A549 treated with Mapracorat at 1 μM for 4 hours (cell line): ENCODE data around the gene PTGR2. TPM values are rescaled to one million over a fixed set of nuclear protein-coding genes. Genes with fewer than 3 reads are reported as not detected.

Experiments used
- total RNA-seq: library from RNA; stranded (reverse); fragments of 200-300 nt; extraction: Qiagen RNA extraction; gene quantifications from 5 replicates; pipeline ENCODE4 v1.2.3, GENCODE V29; 2022

The PTGR2 gene
- 7.0 to 10.2 TPM (median 8.4 TPM) in 5 replicates for total RNA-seq

GRCh38 chr14:73851567-73852382 lies at the start of gene PTGR2:
Gene PTGR2, plus strand, starts transcription at chr14:73851831. Its CDS starts 7,032 bp downstream, at chr14:73858863.

GRCh38 chr14:73886449-73887317 lies 35.1 kb downstream of the PTGR2 start, which contains the start of gene ZNF410:
Gene ZNF410, plus strand, starts transcription at chr14:73886859. Its CDS starts 5,317 bp downstream, at chr14:73892176.

Other genes with a start within 250 kb of the PTGR2 start
- not detected in 5 replicates for gene ACOT6, start 239.3 kb upstream of the PTGR2 start, total RNA-seq
- 7.4 to 12.5 TPM (median 10.2 TPM) in 5 replicates for gene DNAL1, start 206.8 kb upstream of the PTGR2 start, total RNA-seq
- gene PNMA1, start 137.4 kb upstream of the PTGR2 start, total RNA-seq, result 56.9 to 62.2 TPM (median 59.3 TPM) in 5 replicates
- 42.4 to 52.2 TPM (median 45.7 TPM) in 5 replicates for gene ZNF410, start 35.0 kb downstream of the PTGR2 start, total RNA-seq
- gene FAM161B, start 98.3 kb downstream of the PTGR2 start, total RNA-seq, result 1.4 to 1.7 TPM (median 1.6 TPM) in 5 replicates
- gene COQ6, start 98.5 kb downstream of the PTGR2 start, total RNA-seq, result 23.4 to 27.8 TPM (median 26.1 TPM) in 5 replicates
- 5.0 to 7.3 TPM (median 6.3 TPM) in 5 replicates for gene ENTPD5, start 167.5 kb downstream of the PTGR2 start, total RNA-seq
- gene BBOF1, start 167.5 kb downstream of the PTGR2 start, total RNA-seq, result 3.3 to 5.5 TPM (median 3.8 TPM) in 5 replicates
- gene ALDH6A1, start 232.6 kb downstream of the PTGR2 start, total RNA-seq, result 1.9 to 2.8 TPM (median 2.4 TPM) in 5 replicates
- 3.6 to 4.5 TPM (median 4.4 TPM) in 5 replicates for gene LIN52, start 233.1 kb downstream of the PTGR2 start, total RNA-seq